K562 (cell line): ENCODE data around the gene KIF26A. TPM values are rescaled to one million over a fixed set of nuclear protein-coding genes. Genes with fewer than 3 reads are reported as not detected.

ENCODE experiments used
- ATAC-seq: fragments of 200-7000 bp; cut with Tn5 transposase; 3 replicates; pipeline ENCODE4 v1.9.1; 2020; ENCODE audit warnings: moderate library complexity
- BruUV-seq: library from RNA; stranded (reverse); fragments of 400-500 nt; replicated peaks from 2 replicates; lab custom pipeline; 2021; lab: Mats Ljungman, UMichigan
- CTCF ChIA-PET: fragments of 300-600 bp; formaldehyde crosslinking; extraction: SDS; loops from one replicate; lab custom pipeline; 2021; ENCODE audit warnings: low intra/inter-chr PET ratio; lab: Yijun Ruan, JAX
- POLR2A ChIA-PET: fragments of 300-600, 350-650 bp; sonication (Branson Sonifier 250); formaldehyde crosslinking; extraction: SDS; loops from one replicate; lab custom pipeline; 2021; ENCODE audit warnings: antibody characterized with exemption, inconsistent platforms; lab: Yijun Ruan, JAX
- DNase-seq, 4 experiments: peaks; one replicate each; pipeline versions ENCODE4 v3.0.0 to v3.0.0-alpha.2; 2011 to 2018; ENCODE audit warnings: low spot score in 3 of 4, mixed read lengths in 3 of 4; ENCODE audit errors: extremely low read depth in 1 of 4
- FAIRE-seq: peaks from 2 replicates; lab custom pipeline; 2011; peaks lifted over from hg19 to GRCh38; lab: Jason Lieb, UNC
- H2AFZ ChIP-seq: 2 replicates; pipeline ENCODE4 v1.6.0; 2011; ENCODE audit warnings: low read depth, low read length, control low read depth, inconsistent platforms
- H3K27ac ChIP-seq: fragments of 200-600 bp; 3 replicates; pipeline ENCODE4 v1.8.0; 2011; ENCODE audit warnings: low read depth, mild to moderate bottlenecking, control low read depth, inconsistent platforms, low read length, moderate library complexity, mixed read lengths; ENCODE audit errors: extremely low read depth
- H3K27me3 ChIP-seq, 2 experiments: fragments of 300-600 bp in 1 of 2; 2 replicates in 1 of 2; 3 replicates in 1 of 2; pipeline versions ENCODE4 v1.6.0 to v1.8.0; 2011; ENCODE audit warnings: inconsistent platforms in 2 of 2, low read length in 2 of 2, mild to moderate bottlenecking in 1 of 2, mixed read lengths in 1 of 2, moderate library complexity in 1 of 2; ENCODE audit not compliant: control insufficient read depth in 2 of 2, insufficient read depth in 2 of 2
- H3K36me3 ChIP-seq: fragments of 300-600 bp; 3 replicates; pipeline ENCODE4 v1.8.0; 2011; ENCODE audit warnings: mild to moderate bottlenecking, low read length, inconsistent platforms; ENCODE audit not compliant: control insufficient read depth, insufficient read depth
- H3K4me1 ChIP-seq, 2 experiments: fragments of 200-600 bp in 1 of 2; replicated peaks in 1 of 2; 2 replicates in 1 of 2; 3 replicates in 1 of 2; pipeline versions ENCODE4 v1.5.1 to v1.8.0; 2011; ENCODE audit warnings: inconsistent platforms in 2 of 2, low read length in 2 of 2, mild to moderate bottlenecking in 1 of 2, mixed read lengths in 1 of 2, moderate library complexity in 1 of 2; ENCODE audit not compliant: control insufficient read depth in 2 of 2, insufficient read depth in 2 of 2
- H3K4me2 ChIP-seq: 2 replicates; pipeline ENCODE4 v1.6.1; 2011; ENCODE audit warnings: low read length, control low read depth, inconsistent platforms, mixed read lengths; ENCODE audit not compliant: insufficient read depth
- H3K4me3 ChIP-seq: fragments of 200-600 bp; sonication (generic), shearing (Covaris generic); 2 replicates; pipeline ENCODE4 v1.5.1; 2016; ENCODE audit warnings: control low read depth, inconsistent platforms
- H3K79me2 ChIP-seq: fragments of 200-600 bp; 3 replicates; pipeline ENCODE4 v1.8.0; 2011; ENCODE audit warnings: low read length, inconsistent platforms; ENCODE audit not compliant: control insufficient read depth, insufficient read depth
- H3K9ac ChIP-seq, 2 experiments: 2 replicates each; pipeline versions ENCODE4 v1.6.0 to v1.6.1; 2011; ENCODE audit warnings: low read depth in 2 of 2, low read length in 2 of 2, control low read depth in 1 of 2, inconsistent platforms in 1 of 2, mild to moderate bottlenecking in 1 of 2, mixed read lengths in 1 of 2; ENCODE audit not compliant: insufficient read depth in 1 of 2
- H3K9me1 ChIP-seq: one replicate; pipeline ENCODE4 v1.6.0; 2011; ENCODE audit warnings: inconsistent platforms, mild to moderate bottlenecking, low read length, moderate library complexity; ENCODE audit not compliant: control insufficient read depth, insufficient read depth
- H3K9me3 ChIP-seq: replicated peaks from 2 replicates; pipeline ENCODE4 v1.5.1; 2011; ENCODE audit warnings: low read depth, low read length, inconsistent platforms; ENCODE audit not compliant: control insufficient read depth, insufficient read depth
- H4K20me1 ChIP-seq: replicated peaks from 2 replicates; pipeline ENCODE4 v1.6.1; 2011; ENCODE audit warnings: low read length, inconsistent platforms, mixed read lengths; ENCODE audit not compliant: control insufficient read depth, insufficient read depth
- BHLHE40 ChIP-seq: IDR thresholded peaks from 2 replicates; pipeline ENCODE4 v1.6.1; 2011; ENCODE audit warnings: low read length, improper control_type of control experiment
- BRD9 ChIP-seq: fragments of 450-650 bp; IDR thresholded peaks from 2 replicates; pipeline ENCODE4 v1.6.1; 2018; ENCODE audit warnings: low read depth; ENCODE audit not compliant: partially characterized antibody
- CBFA2T3 ChIP-seq: fragments of 450-650 bp; IDR thresholded peaks from 2 replicates; pipeline ENCODE4 v1.6.1; 2017
- DPF2 ChIP-seq: fragments of 450-650 bp; IDR thresholded peaks from 2 replicates; pipeline ENCODE4 v1.6.1; 2016
- EGR1 ChIP-seq: fragments of 450-650 bp; conservative IDR thresholded peaks from 2 replicates; pipeline ENCODE4 v1.6.1; 2017; ENCODE audit warnings: mild to moderate bottlenecking
- HES1 ChIP-seq: fragments of 450-650 bp; IDR thresholded peaks from 2 replicates; pipeline ENCODE4 v1.6.1; 2016; ENCODE audit warnings: low read depth, mild to moderate bottlenecking, moderate library complexity
- ILF3 ChIP-seq: fragments of 450-650 bp; IDR thresholded peaks from 2 replicates; pipeline ENCODE4 v1.6.1; 2018; ENCODE audit warnings: antibody characterized with exemption, mild to moderate bottlenecking, moderate library complexity, borderline replicate concordance
- NCOA2 ChIP-seq, 2 experiments: fragments of 450-650 bp; IDR thresholded peaks; 2 replicates each; pipeline ENCODE4 v1.6.1; 2018; ENCODE audit warnings: mild to moderate bottlenecking in 2 of 2, moderate library complexity in 1 of 2; ENCODE audit not compliant: partially characterized antibody in 2 of 2
- NFIC ChIP-seq: fragments of 450-650 bp; IDR thresholded peaks from 2 replicates; pipeline ENCODE4 v1.6.1; 2017; ENCODE audit warnings: mild to moderate bottlenecking, inconsistent platforms
- POLR3G ChIP-seq: IDR thresholded peaks from 2 replicates; pipeline ENCODE4 v1.6.1; 2011; ENCODE audit not compliant: insufficient read length, insufficient replicate concordance; ENCODE audit errors: extremely low read depth
- SMARCE1 ChIP-seq: fragments of 450-650 bp; IDR thresholded peaks from 2 replicates; pipeline ENCODE4 v1.7.1; 2016; ENCODE audit warnings: mild to moderate bottlenecking
- SRSF1 ChIP-seq: fragments of 200-400 bp; formaldehyde crosslinking; IDR thresholded peaks from 2 replicates; pipeline ENCODE4 v1.6.1; 2017; ENCODE audit warnings: mild to moderate bottlenecking, low read depth, low read length, moderate library complexity
- ZBTB17 ChIP-seq: fragments of 450-650 bp; formaldehyde crosslinking; IDR thresholded peaks from 2 replicates; pipeline ENCODE4 v1.4.0; 2020; ENCODE audit warnings: mild to moderate bottlenecking
- ZNF41 ChIP-seq: fragments of 250-450 bp; sonication (Bioruptor Pico); conservative IDR thresholded peaks from 2 replicates; pipeline ENCODE4 v1.4.0; 2020; ENCODE audit warnings: mild to moderate bottlenecking
- WGBS: fragments of 100-300 bp; shearing (Covaris generic); methylation state at CpG from one replicate; pipeline ENCODE4 v1.1.6; 2016; ENCODE audit warnings: low coverage, mixed read lengths; ENCODE audit not compliant: insufficient coverage; ENCODE audit errors: missing lambda C conversion rate; 5-methylcytosine and 5-hydroxymethylcytosine counted together
- in situ Hi-C: fragments of 300-500 bp; cut with MboI; formaldehyde crosslinking; loops from 4 replicates; pipeline ENCODE4 v1.15.0; 2018; ENCODE audit warnings: inconsistent platforms, mixed read lengths
- intact Hi-C: fragments of 100-400 bp; cut with micrococcal nuclease; formaldehyde crosslinking; loops from 2 replicates; pipeline ENCODE4 v1.14.2; 2022
- polyA plus RNA-seq, 8 experiments: library from polyadenylated mRNA; depleted of rRNA in 4 of 8; stranded (reverse) in 5 of 8; unstranded in 3 of 8; fragments of >200 nt; fragmentation: Nextera tagmentation in 2 of 8; fragmentation: Illumina TruSeq in 1 of 8; extraction: Ambion mirVana in 2 of 8; extraction: Trizol in 1 of 8; gene quantifications; 2 replicates each; pipeline versions ENCODE4 v1.2.1 to v1.2.3, GENCODE V29; 2011 to 2014; ENCODE audit warnings: inconsistent platforms in 1 of 8, missing spikeins in 1 of 8
- total RNA-seq, 7 experiments: library from RNA; depleted of rRNA in 6 of 7; stranded (reverse); fragments of >200 nt in 6 of 7; fragmentation: Illumina TruSeq in 2 of 7; extraction: Trizol in 2 of 7; gene quantifications; 2 replicates each; pipeline versions ENCODE4 v1.2.1 to v1.2.3, GENCODE V29; 2011 to 2021; ENCODE audit warnings: low replicate concordance in 1 of 7
- TF ChIP-seq, protein P1 (sequence below): sonication (generic); formaldehyde crosslinking; IDR thresholded peaks from 2 replicates; pipeline ENCODE4 v1.8.0; 2022; ENCODE audit warnings: mild to moderate bottlenecking, missing genetic modification reagents
- TF ChIP-seq, protein P2 (sequence below), 2 experiments: IDR thresholded peaks in 1 of 2; conservative IDR thresholded peaks in 1 of 2; 2 replicates each; pipeline ENCODE4 v1.6.1; 2016; ENCODE audit warnings: low read depth in 2 of 2, mild to moderate bottlenecking in 1 of 2, missing compliant biosample characterization in 1 of 2, missing genetic modification characterization in 1 of 2, moderate library complexity in 1 of 2
- TF ChIP-seq, protein P3 (sequence below): fragments of 450-650 bp; IDR thresholded peaks from 2 replicates; pipeline ENCODE4 v1.6.1; 2016

The KIF26A gene
- total and polyA plus RNA-seq, 9 of the 15 experiments (the other 6 are each of a cell fraction or from before 2014, with no cell fraction given): 0.04 TPM; not detected in 8

DNA sequence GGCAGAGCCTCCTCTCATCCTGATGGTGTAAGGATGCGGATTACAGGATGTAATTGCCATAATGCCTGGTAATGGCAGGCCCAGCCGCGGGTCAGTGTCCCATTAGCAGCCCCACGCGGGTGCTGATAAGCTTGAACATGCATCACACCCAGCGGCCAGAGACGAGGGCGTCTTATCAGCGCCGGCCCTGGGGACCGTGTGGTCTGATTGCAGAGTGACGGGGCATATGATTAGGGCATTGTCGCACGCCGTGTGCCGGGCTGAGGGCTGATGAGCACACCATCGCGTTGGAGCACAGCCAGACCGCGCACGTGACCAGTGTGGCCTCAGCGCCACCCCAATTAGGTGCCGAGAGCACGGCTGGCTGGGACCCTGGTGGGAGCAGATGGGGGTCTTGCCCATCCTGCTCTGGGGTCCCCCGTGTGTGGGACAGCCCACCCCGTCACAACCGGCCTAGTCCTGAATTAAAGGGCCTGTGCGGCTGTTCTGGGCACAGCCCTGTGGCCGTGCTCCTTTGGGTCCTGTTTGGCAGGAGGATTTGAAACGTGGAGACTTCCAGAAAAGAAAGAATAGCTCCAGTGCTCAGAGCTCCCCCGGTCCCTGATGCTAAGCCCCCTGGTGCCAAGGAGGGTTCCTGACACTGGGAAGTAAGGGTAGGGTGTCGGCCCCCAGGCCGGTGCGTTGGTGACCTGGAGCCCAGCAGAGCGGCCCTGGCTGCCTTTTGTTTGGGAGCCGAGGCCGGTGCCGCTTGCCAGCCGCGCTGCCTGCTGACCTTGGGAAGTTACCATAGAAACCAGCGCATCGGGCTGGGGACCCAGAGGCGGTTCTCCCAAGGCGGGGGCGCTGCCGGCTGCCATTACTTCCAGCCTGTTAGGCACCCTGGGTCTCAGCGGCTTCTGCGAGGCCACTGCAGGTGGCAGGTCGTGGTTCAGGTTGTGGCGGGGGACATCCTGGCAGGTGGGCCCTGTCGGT lies 20.7 kb downstream of the KIF26A start:
- FAIRE-seq (peak; percentile 19), ATAC-seq (peak; percentile 88), DNase-seq (peak; percentile 80 to 87 (median 85))
- Histone ChIP-seq H3K4me2 (0 out of 2 replicates have a peak overlapping the region, but pooled peaks have one; percentile 25), H3K4me1 (peaks cover 2 to 48% of the 10 kb centered on the region in 2 experiments; a peak in 3 of 5 replicates), H3K9me3 (no peaks in the 10 kb centered on the region), H4K20me1 (peaks cover 10% of the 10 kb centered on the region), H3K4me3 (no peak overlapping the region), H2AFZ (no peak overlapping the region), H3K27me3 (no peaks in the 10 kb centered on the region; a peak in 1 of 5 replicates), H3K36me3 (no peaks in the 10 kb centered on the region), H3K9ac (no peak overlapping the region; a peak in 1 of 4 replicates), H3K9me1 (no peaks in the 10 kb centered on the region), H3K79me2 (no peaks in the 10 kb centered on the region), H3K27ac (no peak overlapping the region)
- BruUV-seq: no TSS peak
- ChIA-PET CTCF (no interaction called here), POLR2A (no interaction called here)
- WGBS: 5% methylated on average over 35 of the region's 51 CpGs
- in situ Hi-C loops (no loop called here), intact Hi-C loops (no loop called here)
- TF ChIP-seq ILF3: no peak
- TF ChIP-seq ZBTB17 (CRISPR knock-in tag): peak; percentile 61; the same call in 1 of the 2 replicates
- TF ChIP-seq, protein P1, sequence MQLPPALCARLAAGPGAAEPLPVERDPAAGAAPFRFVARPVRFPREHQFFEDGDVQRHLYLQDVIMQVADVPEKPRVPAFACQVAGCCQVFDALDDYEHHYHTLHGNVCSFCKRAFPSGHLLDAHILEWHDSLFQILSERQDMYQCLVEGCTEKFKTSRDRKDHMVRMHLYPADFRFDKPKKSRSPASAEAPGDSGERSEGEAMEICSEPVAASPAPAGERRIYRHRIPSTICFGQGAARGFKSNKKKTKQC (CRISPR knock-in tag): 0 out of 2 replicates have a peak, but pooled peaks have one; percentile 29
- TF ChIP-seq SRSF1: no peak
- TF ChIP-seq EGR1: peak; percentile 52
- TF ChIP-seq ZNF41 (CRISPR knock-in tag): no peak
- TF ChIP-seq SMARCE1: peak; percentile 66; the same call in 1 of the 2 replicates
- TF ChIP-seq DPF2: peak; percentile 75
- TF ChIP-seq NCOA2 (IDR thresholded peaks at IDR 0.05; ENCODE audit: partially characterized antibody in 2 of 2): peak in 1 of 2 experiments; percentile 39
- peak; percentile 96 for TF ChIP-seq CBFA2T3
- TF ChIP-seq, protein P2, sequence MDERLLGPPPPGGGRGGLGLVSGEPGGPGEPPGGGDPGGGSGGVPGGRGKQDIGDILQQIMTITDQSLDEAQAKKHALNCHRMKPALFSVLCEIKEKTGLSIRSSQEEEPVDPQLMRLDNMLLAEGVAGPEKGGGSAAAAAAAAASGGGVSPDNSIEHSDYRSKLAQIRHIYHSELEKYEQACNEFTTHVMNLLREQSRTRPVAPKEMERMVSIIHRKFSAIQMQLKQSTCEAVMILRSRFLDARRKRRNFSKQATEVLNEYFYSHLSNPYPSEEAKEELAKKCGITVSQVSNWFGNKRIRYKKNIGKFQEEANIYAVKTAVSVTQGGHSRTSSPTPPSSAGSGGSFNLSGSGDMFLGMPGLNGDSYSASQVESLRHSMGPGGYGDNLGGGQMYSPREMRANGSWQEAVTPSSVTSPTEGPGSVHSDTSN (CRISPR knock-in tag; IDR thresholded peaks at IDR 0.05; ENCODE audit: low read depth): no peak
- TF ChIP-seq, protein P2 (tag; conservative IDR thresholded peaks at IDR 0.05; ENCODE audit: low read depth): 0 out of 2 replicates have a peak, but pooled peaks have one; percentile 14
- TF ChIP-seq NFIC: peak; percentile 95
- no peak for TF ChIP-seq BRD9
- TF ChIP-seq, protein P3, sequence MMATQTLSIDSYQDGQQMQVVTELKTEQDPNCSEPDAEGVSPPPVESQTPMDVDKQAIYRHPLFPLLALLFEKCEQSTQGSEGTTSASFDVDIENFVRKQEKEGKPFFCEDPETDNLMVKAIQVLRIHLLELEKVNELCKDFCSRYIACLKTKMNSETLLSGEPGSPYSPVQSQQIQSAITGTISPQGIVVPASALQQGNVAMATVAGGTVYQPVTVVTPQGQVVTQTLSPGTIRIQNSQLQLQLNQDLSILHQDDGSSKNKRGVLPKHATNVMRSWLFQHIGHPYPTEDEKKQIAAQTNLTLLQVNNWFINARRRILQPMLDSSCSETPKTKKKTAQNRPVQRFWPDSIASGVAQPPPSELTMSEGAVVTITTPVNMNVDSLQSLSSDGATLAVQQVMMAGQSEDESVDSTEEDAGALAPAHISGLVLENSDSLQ: peak; percentile 63
- no peak for TF ChIP-seq POLR3G
- peak; percentile 100 for TF ChIP-seq HES1
- peak; percentile 96 for TF ChIP-seq BHLHE40
